ENCODE measurements around the gene ADAMTS14. TPM values are rescaled to one million over a fixed set of nuclear protein-coding genes. Genes with fewer than 3 reads are reported as not detected.

ADAMTS14 gene
- total RNA-seq, 2 experiments from 2014 or later: 0.16 to 0.25 TPM

GRCh38 chr10:70778267-70778924 lies 106.1 kb downstream of the ADAMTS14 start:
- Mint-ChIP-seq H3K9me3 (no peaks in the 10 kb centered on the region), H3K27ac (no peak overlapping the region), H3K36me3 (ENCODE audit: low read depth) (no peaks in the 10 kb centered on the region), H3K4me3 (no peak overlapping the region), H3K4me1 (ENCODE audit: low read depth) (no peaks in the 10 kb centered on the region), H3K27me3 (no peaks in the 10 kb centered on the region)
- CTCF ChIA-PET: no interaction called here
- ATAC-seq: no peak
- TF ChIP-seq CTCF (IDR thresholded peaks at IDR 0.05): no peak
- POLR2A ChIA-PET: interaction anchor here (0.8 kb wide), 1 partner anchor 29 kb away, joined by 3 read pairs; no protein-coding TSS in a partner anchor
- intact Hi-C loops (cut with micrococcal nuclease): no loop called here
- DNase-seq: no peak

- ChIA-PET CTCF (no interaction called here), POLR2A (no interaction called here)
- no peak overlapping the region for H3K4me3 Mint-ChIP-seq
- no peaks in the 10 kb centered on the region for H3K4me1 Mint-ChIP-seq (ENCODE audit: low read depth)
- no peak for TF ChIP-seq CTCF (IDR thresholded peaks at IDR 0.05)
- intact Hi-C loops (cut with micrococcal nuclease): no loop called here
- H3K27me3 Mint-ChIP-seq: no peaks in the 10 kb centered on the region
- H3K27ac Mint-ChIP-seq: no peak overlapping the region
- DNase-seq (no peak), ATAC-seq (no peak)
- no peaks in the 10 kb centered on the region for H3K9me3 Mint-ChIP-seq
- H3K36me3 Mint-ChIP-seq (ENCODE audit: low read depth): no peaks in the 10 kb centered on the region
These were observed 106.8 kb downstream of the ADAMTS14 start for GRCh38 chr10:70779088-70779487.

- no peak overlapping the region for H3K4me3 Mint-ChIP-seq
- no peak overlapping the region for H3K27ac Mint-ChIP-seq
- intact Hi-C loops (cut with micrococcal nuclease): no loop called here
- ChIA-PET POLR2A (no interaction called here), CTCF (no interaction called here)
- no peaks in the 10 kb centered on the region for H3K27me3 Mint-ChIP-seq
- no peaks in the 10 kb centered on the region for H3K36me3 Mint-ChIP-seq (ENCODE audit: low read depth)
- H3K9me3 Mint-ChIP-seq: no peaks in the 10 kb centered on the region
- ATAC-seq: no peak
- no peaks in the 10 kb centered on the region for H3K4me1 Mint-ChIP-seq (ENCODE audit: low read depth)
- TF ChIP-seq CTCF (IDR thresholded peaks at IDR 0.05): no peak
- DNase-seq: no peak
These were observed 107.4 kb downstream of the ADAMTS14 start for GRCh38 chr10:70779511-70780369.

GRCh38 chr10:70780370-70780760 lies 108.1 kb downstream of the ADAMTS14 start:
- DNase-seq (no peak), ATAC-seq (no peak)
- no peak overlapping the region for H3K27ac Mint-ChIP-seq
- POLR2A ChIA-PET: no interaction called here
- TF ChIP-seq CTCF (IDR thresholded peaks at IDR 0.05): no peak
- H3K4me3 Mint-ChIP-seq: no peak overlapping the region
- CTCF ChIA-PET: no interaction called here
- H3K4me1 Mint-ChIP-seq (ENCODE audit: low read depth): no peaks in the 10 kb centered on the region
- H3K9me3 Mint-ChIP-seq: no peaks in the 10 kb centered on the region
- H3K36me3 Mint-ChIP-seq (ENCODE audit: low read depth): no peaks in the 10 kb centered on the region
- no peaks in the 10 kb centered on the region for H3K27me3 Mint-ChIP-seq
- intact Hi-C loops (cut with micrococcal nuclease): no loop called here

- H3K27me3 Mint-ChIP-seq: no peaks in the 10 kb centered on the region
- intact Hi-C loops (cut with micrococcal nuclease): no loop called here
- TF ChIP-seq CTCF (IDR thresholded peaks at IDR 0.05): no peak
- no peaks in the 10 kb centered on the region for H3K4me1 Mint-ChIP-seq (ENCODE audit: low read depth)
- no peak overlapping the region for H3K4me3 Mint-ChIP-seq
- H3K9me3 Mint-ChIP-seq: no peaks in the 10 kb centered on the region
- ATAC-seq: no peak
- H3K36me3 Mint-ChIP-seq (ENCODE audit: low read depth): no peaks in the 10 kb centered on the region
- H3K27ac Mint-ChIP-seq: no peak overlapping the region
- DNase-seq: no peak
- ChIA-PET CTCF (no interaction called here), POLR2A (no interaction called here)
These were observed 108.5 kb downstream of the ADAMTS14 start for GRCh38 chr10:70780772-70781171.

Measured in activated CD8-positive, alpha-beta T cell treated with anti-CD3 and anti-CD28 coated beads for 36 hours (primary cell).